Stimulated activated CD8-positive, alpha-beta memory T cell treated with anti-CD3 and anti-CD28 coated beads, Interleukin-4, amount 100 ng/mL, for 4 hours (primary cell): ENCODE results near the gene IGF1R.
A peak's percentile ranks its signal among the peaks of the same experiment; 100 is the strongest.

Experiments used
- DNase-seq, 2 donors: peaks; one replicate each; pipeline ENCODE4 v3.0.0-alpha.2; 2020; ENCODE audit warnings: low read depth in 2 of 2, low spot score in 1 of 2

The IGF1R gene

DNA sequence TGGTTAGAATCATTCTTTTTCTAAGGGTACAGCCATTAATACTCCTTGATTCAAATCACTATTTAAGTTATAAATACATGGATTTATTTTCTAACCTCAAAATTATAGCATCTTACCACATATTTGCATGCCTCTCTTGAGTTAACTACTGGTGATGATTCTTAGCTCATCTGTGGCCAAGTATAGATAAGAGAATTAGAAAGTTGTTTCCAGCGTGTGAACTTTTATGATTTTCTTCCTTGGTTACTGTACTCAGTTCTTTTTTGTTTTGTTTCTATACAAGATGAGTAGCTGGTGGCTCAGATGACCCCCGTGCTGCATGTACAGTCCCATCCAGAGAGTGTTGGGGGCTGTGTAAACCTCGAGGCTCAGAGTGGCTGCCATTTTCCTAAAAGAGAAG lies 124.6 kb downstream of the IGF1R start:
- DNase-seq = no peak

DNA sequence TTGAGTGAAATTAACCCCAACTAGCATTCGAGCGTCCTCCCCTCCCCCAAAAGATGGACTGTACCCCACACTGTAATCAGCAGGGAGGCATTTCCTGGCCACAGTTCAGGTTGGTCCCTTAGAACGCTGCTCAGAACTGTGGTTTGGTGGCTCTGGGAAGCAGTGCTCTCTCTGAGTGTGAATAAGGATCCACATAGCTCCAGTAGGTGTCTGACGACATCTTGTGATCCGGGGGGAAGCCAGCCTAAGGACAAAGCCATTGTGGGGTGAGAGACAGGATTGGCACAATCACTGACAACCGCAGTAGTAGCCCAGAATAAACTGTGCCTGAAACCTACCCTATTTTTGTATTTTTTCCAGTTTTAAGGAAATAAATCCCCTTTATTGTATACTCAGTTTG lies 125.3 kb downstream of the IGF1R start:
- no peak for DNase-seq

DNA sequence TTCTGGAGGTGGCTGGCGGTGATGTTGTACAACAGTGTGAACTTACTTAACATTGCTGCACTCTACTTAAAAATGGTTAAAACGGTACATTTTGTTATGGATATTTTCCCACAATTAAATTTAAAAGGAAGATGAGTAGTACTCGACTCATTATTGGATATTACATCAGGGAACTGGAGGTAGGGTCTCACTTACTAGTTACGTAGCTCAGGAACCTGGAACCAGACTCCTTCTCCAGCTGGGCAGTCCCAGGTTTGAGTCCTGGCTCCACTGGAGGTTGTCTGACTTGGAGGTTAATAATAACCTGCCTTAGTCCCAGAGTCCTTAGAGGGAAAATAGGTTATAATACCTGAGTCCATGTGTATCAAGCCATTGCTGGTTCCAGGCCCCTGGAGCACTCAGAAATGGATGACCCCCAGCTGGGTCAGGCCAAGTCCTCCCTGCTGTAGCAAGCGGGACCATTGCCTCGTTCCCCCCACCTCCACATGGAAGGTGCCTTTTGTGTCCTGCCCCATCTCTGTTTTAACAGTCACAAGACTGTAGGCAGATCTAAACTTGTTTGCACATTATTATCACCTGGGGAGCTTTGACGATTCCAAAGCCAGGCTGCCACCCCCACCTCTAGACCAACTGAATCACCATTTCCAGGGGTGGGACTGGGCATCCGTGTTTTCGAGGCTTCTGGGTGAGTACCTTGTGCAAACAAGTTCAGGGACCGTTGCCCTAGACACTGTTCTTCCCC lies 126.6 kb downstream of the IGF1R start:
- DNase-seq = no peak

DNA sequence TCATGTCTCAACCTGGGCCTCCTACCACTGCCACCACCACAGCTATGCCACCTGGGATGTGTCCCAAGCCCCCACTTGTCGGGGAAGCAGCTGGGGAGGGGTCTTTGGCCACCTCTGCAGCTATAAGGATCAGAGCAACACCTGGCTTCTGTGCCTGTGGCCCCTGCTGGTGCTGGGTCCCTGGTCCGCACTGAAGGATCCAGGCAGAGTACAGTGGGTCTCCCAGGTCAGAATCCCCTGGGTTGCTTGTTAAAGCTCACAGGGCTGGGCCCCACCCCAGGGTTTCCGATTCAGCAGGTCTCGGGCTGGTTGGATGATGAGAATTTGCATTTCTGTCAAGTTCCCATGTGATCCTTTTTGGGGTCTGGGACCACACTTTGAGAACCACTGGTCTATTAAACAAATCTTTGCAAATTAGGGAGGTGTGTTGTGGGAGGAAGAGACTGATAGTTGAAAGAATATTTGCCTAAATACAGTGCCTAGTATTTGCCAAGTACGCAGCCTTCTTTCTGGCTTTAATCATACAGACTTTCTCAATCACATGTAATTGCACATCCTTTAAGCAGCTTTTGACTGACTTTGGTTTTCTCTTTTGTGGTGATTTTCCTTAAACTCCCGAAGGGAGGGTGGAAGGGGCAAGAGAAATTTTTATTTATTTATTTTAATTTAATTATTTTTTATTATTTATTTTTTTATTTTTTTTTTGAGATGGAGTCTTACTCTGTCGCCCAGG lies 127.3 kb downstream of the IGF1R start:
- DNase-seq = no peak

DNA sequence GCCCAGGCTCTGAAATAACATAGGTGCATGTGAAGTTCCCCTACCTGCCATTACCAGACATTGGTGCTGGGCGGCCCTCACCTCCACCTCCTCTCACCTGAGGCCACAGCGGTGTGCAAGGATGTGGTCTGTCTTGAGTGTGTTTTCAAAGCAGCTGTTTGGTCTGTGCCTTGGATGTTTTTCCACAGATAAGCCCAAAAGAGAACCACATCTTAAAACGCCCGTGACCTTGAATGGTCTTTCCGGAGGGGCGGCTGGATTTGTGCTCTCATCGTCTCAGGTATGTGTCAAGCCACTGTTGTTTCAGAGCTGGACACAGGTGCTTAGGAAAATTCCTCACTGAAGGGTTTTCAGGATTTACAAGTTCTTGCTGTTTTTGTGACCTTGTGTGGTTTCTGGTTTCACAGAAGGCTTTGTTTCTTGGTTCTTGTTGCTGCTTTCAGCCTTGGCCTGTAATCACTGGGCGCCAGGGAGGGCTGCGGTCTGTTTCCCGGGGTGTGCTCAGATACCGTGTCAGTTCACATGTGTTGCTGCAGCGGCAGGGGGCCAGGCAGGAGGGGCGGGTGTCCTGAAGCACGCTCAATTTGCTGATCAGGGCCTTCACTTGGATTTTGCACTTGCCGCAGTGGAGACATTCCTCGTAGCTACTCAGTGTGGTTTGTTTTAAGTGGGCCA lies 128.4 kb downstream of the IGF1R start:
- no peak for DNase-seq

DNA sequence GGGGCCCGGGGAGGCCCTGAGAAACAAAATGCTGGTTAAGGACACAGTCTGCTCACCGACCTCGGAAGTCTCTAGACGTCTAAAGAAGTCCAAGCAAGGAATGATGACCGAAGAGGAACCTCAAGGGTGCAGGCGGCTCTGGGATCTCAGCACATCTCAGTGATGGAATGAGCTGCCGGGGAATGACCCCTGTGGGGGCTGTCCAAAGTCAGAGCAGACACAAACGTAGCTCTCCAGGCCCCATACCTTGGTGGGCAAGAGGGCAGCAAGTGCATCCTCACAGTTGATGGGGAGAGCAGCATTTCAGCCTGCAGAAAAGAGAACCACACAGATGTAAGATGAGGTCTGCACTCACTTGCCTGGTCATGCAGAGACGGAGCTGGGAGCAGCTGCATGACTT lies 129.1 kb downstream of the IGF1R start:
- DNase-seq = no peak

DNA sequence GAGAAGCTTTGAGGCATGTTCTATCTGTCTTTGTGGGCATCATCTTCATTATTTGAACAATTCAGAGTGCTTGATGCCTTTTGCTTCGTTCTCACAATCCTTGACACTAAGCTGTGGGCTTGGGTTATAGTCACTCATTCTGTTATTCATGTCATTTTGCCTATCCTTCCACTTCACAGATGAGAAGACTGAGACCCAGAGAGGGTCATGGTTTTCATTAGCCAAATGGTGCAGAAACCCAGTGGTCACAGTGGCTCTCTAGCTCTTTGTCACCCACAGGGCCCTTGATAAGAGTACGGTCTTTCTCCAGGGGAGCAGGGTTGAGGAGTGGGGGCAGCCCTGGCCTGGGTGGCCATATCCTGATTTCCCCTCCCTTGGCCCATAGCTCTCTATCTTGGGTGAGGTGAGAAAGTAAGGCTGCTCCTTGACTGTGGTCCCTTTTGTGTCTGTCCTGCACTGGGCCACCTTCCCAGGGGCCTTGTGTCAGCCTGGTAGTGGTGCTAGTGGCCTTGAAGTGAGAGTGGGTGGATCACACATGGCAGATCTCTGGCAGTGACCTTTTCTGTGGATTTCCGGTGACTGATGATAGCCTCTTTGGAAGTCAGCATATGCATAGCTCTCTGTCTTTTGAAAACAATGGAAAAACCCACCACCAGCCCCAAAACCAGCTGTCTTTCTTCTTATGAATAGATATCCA lies 130.1 kb downstream of the IGF1R start:
- DNase-seq = no peak

DNA sequence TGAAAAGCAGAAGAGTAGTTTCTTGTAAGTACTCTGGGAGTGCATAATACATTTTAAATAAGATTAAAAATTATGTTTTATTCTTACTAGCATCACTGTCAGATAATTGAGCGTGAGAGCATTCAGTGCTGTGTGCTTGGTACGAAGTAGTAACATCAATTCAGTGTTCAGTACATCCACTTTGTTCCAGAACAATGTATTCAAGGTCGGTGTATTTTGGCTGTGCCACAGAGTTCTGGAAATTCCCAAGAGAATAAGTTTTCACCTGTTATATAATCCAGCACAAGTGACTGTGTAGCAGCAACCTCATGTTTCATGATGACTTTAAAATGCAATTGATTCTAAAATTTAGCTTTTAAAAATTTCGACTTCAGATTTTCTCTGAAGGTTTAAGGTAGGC lies 130.6 kb downstream of the IGF1R start:
- no peak for DNase-seq

DNA sequence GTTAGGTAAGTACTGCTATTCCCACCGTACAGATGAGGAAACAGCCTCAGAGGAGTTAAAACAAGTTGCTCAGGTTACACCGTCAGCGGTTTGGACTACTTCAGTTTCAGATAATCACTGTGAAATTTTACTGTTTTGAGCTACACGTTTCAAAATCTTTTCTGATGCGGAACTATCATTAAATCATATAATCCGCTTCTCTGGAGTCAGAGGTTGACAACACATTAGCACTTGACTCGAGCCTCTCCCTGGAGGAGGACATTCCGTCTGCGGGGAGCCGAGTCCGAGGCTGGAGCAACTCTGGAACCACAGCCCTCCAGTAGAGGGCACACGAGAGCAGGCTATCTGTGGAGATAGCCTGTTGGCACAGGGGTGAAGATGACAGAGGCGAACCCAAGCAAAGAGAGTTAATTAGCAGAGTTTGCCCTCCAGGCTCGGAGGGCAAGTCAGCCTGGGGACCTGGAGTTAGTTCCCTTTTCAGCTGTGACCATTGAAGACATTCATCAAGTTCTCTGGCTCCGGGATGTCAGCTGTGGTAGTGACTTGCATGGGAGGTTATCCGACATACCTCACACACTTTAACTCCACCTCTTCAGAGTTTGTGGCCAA lies 131.2 kb downstream of the IGF1R start:
- peak; percentile 35 to 43 for DNase-seq

DNA sequence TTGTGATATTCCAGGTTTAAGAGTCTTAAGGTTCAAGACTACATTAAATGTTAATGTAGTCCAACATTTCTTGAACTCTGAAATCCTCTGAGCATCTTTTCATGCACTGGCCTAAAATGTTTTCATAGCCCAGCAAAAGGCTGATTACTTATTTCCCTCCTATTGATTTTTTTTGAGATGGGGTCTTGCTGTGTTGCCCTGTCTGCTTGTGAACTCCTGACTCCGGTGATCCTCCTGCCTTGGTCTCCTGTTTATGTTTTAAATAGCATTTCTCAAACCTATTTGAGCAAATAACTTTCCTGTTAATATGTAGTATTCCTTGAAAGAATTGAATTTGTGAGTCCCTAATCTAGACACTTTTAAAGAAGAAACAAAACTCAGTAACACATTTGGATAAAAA lies 133.5 kb downstream of the IGF1R start:
- no peak for DNase-seq

DNA sequence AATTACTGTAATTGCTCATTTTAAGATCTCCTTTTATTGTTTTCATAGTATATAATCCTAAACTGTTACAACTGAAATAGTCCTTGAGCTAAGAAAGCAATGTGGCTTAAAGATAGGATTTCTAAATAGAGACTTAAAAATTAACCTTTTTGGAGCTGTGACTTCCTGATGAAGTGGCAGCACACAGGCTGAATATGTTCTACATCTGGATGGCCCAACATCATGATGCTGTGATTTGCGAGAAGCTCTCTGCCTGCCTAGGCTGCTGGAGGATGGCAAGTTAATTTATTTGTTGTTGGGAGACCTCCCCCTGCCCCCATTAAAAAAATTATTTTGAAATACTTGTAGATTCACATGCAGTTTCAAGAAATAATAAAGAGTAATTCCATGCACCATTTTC lies 134.5 kb downstream of the IGF1R start:
- no peak for DNase-seq

DNA sequence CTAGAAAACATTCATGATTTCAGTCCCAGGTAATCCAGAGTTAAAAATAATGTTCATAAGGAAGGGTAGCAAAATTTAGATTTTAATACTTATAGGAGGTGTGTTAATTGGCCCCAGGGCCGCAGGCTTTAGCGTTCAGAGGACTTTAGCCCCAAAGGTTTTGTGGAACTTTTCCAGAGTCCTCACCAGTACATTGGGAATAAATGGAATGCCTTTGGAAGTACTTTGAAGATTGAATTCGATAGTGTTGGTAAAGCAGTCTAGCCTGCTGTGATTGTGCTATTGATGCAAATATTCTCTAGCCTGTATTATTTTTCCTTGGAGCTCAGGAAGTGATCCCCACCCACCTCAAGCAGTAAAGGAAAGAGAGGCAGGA lies 137.1 kb downstream of the IGF1R start:
- DNase-seq = no peak

DNA sequence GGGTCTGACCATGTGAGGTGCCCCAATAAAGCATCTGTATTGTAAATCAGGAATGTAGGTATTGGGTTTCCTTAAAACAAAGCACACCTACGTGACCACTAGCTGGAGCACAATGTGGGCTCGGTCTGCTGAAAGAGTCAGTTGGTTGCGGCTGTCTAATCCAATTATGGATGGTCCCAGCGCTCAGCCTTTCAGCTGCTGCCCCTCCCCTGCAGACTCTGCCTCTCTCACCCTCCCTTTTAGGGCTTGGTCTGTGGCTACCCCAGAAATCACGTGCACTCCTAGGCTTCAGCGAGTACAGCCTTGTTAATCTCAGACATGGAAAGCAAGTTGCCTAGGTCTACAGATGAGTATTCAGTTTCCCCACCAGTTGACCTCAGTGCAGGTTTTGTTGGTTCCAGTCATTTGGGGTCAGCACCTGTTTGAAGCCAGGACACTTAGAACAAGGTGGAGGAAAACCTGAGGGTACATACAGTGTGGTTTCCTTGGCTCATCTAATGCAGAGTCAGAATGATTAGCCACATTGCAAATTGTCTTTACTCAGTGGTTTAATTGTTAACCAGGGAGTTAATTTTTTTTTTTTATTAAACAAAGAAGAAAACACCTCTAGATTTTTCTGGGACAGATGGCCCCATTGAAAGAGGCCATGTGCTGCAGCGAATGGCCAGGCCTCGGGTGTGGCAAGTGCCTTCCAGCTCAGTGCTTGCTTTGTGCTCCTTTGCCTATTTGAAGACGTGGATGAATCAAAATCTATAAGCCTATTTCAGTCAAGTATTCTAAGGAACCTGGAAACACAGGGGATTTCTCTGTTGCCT lies 137.7 kb downstream of the IGF1R start:
- no peak for DNase-seq

DNA sequence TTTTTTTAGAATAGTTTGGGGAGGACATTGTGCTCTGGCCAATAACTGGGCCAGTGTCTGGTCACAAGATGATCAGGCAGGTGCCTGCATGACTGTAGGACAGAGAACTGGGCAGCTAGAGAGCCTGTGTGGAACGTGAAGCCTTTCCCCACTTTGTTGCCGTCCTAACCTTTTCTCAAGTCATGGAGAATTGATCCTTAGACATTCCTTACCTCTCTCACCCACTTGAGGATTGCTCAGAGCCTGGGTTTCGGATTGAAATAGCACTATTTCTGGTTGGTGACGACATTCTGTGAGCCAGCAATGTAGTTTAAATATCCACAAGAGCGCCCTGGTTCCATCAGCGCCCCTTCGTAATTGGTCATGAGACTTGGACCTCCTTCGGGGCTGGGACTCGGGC lies 138.4 kb downstream of the IGF1R start:
- no peak for DNase-seq

DNA sequence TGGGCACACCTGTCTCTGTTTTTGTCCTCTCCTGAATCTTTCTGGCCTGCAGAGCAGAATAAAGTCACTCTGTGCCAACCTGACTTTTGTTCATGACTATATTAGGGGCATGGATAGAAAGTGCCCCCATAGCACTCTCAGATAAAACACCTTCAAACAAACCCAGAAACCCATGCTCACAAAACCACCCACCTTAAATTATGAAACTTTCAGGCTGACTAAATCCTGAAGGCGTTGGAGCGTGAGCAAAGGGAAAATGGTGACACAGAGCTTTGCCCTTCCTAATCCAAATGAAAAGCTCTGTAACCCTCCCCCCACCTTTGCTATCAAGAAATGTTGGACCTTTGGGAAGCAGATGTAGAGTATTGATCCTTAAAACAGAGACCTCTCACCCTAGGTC lies 138.9 kb downstream of the IGF1R start:
- DNase-seq = no peak

DNA sequence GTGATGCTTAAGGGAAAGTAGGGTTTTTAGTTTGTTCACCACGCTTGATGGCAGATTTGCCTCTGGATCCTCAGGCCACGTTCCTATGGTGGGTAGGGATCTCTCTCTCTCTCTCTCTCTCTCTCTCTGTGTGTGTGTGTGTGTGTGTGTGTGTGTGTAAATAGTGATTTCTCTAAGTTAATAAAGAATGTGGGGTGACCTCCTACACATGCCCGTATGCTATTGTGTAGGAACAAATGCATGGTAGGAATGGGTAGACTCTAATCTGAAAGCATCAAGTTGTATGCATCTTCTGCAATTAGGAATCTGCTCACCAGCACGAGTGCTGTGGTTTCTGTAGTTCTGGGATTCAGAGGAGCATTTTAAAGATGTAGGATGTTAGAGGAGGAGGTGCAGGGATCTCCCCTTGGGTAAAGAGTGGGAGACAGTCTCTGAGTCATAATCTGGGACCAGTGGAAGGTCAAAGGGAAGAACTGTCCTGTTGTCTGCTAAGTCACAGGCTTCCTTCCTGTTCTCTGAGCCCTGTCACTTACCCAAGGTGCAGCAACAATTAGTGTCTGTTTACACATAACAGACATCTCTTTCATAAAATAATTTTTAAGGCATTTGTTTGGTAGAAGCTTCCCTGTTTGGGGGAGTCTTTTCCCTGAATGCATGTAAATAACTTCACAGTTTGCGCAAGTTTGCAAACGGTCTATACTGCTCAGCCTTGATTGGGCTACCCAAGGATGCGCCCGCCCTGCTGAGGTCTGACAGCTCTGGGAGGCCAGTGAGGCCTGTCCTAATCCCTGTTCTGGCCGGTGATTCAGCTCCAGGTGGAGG lies 139.8 kb downstream of the IGF1R start:
- no peak for DNase-seq

DNA sequence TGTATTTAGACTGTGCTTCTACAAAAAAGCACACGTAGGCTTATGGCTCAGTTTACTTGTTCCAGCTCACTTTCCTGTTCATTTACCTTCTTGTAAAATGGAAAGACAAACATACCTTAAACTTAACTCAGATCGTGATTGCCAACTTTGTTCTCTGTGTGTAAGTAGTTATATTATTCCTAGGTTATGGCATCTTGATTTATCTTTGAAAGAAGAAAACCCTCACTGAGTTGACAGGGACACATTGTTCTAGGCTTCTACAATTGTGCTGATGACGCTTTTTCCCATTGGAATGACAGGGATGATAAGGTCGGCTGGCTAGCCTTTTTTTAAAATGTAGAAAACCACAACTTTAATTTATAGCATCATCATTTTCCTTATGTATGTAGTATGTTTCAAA lies 140.7 kb downstream of the IGF1R start:
- no peak for DNase-seq

DNA sequence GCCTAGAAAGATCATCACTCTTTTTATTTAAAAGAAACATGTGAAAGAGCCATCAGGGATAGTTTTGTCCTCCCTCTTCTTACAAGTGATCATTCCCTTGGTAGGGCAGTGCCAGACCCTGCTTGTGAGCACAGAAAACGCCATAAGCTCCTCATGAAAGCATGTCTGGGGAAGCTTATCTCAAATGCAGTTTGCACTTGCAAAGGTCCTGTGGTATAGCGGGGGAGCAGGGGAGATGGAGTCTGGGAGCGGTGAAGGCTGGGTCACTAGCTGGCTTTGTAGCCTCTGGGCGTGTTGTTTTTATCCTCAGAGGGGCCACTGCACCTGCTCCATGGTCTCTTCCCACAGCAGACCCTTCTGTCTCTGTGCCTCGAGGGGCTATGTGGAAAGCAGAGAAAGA lies 141.9 kb downstream of the IGF1R start:
- no peak for DNase-seq

DNA sequence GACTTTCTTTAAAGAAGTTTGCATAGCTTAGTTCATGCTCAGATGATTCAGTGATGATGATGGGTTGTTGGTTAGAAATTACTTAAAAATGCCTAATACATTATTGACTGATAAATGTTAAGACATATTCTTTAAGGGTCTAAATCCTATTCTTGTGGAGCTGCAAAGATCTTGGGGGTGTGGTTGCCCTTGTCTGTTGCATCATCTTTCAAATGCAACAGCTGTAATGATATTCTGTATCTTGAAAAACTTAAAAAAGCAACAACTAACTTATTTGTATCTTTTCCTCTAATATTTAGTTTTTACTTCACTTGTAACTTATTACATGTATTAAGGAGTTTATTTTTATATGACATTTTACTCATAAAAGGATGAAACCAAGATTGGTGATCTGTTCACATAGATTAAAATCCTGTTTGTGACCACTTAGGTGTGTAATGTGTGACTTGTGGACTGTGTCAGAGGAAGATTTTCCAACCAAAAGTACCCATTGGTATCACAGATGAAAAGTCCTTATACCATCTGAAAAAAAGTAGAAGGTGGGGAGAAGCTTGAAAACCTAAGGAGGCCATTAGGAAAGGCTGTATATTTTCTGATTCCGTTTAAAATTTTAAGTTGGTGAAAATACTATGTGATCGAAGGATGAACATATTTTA lies 142.8 kb downstream of the IGF1R start:
- DNase-seq = no peak
